K562 (cell line): ENCODE results near the gene RHBG.

Experiments used
- E2F8 ChIP-seq: fragments of 450-650 bp; IDR thresholded peaks from 2 replicates; pipeline ENCODE4 v1.7.1; 2018; ENCODE audit warnings: mild to moderate bottlenecking, low read depth; ENCODE audit not compliant: partially characterized antibody
- RAD51 ChIP-seq: fragments of 450-650 bp; IDR thresholded peaks from 2 replicates; pipeline ENCODE4 v1.7.1; 2016; ENCODE audit warnings: low read depth, mild to moderate bottlenecking, borderline replicate concordance
- SMARCA4 ChIP-seq: fragments of 450-650 bp; IDR thresholded peaks from 2 replicates; pipeline ENCODE4 v1.6.1; 2016

GRCh38 chr1:156425943-156426342 is 56.9 kb downstream of the RHBG start:
- TF ChIP-seq E2F8 (no peak), SMARCA4 (no peak), RAD51 (no peak)
